ENCODE data around the gene MRFAP1L1. TPM values are rescaled to one million over a fixed set of nuclear protein-coding genes. Genes with fewer than 3 reads are reported as not detected.
A peak's percentile ranks its signal among the peaks of the same experiment; 100 is the strongest.

MRFAP1L1 gene
- total RNA-seq, 1 experiment from 2014 or later, result 92.5 TPM

GRCh38 chr4:6716018-6716911 lies 6.6 kb upstream of the MRFAP1L1 start, which contains the start of gene BLOC1S4:
Gene BLOC1S4, plus strand, starts transcription at chr4:6716174. Its CDS starts 36 bp downstream, at chr4:6716210.
- DNase-seq (ENCODE audit: low read depth), result peak; percentile 95

GRCh38 chr4:6715704-6716017 lies 6.0 kb upstream of the MRFAP1L1 start:
- no peak for DNase-seq (ENCODE audit: low read depth)

GRCh38 chr4:6714954-6715353 lies 5.3 kb upstream of the MRFAP1L1 start:
- DNase-seq (ENCODE audit: low read depth), result no peak

- no peak for DNase-seq (ENCODE audit: low read depth)
Observed at GRCh38 chr4:6710996-6711395, 1.3 kb upstream of the MRFAP1L1 start.

DNA sequence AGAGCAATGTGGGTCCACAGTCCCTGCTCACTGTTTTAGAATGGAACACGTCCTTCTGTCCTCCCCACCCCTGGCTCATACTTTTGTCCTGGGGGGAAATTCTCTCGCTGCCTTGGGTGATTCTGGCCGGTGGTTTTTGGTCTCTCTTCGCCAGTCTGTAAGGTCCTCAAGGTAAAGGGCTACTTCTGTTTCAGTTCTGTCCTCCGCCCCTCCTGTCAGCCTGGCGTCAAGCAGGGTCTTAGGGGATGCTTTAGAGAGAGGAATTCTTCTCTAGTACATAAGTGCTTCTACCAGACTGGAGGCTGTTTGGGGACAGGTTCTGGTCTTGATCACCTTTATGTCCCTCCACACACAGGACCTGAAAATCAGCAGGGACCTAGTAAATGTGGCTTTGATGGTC lies 617 bp upstream of the MRFAP1L1 start:
- DNase-seq (ENCODE audit: low read depth), result no peak

DNA sequence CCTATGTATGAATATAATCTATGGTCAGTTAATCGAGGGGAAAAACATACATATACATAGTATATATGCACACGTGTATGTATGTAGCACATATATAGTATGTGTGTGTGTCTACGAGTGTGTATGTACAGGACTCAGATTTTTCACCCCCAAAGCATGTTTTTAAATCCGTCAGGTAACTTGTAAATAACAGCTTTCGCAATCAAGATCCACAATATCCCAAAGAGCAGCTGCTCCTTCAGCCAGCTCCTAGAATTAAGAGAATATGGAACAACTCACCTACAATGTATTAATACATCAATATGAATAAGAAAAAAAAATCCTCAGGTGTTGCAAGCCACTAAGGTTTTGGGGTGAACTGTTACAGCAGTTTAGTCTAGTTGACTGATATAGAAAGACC lies 3.5 kb downstream of the MRFAP1L1 start:
- no peak for DNase-seq (ENCODE audit: low read depth)

GRCh38 chr4:6705646-6706045 lies 4.0 kb downstream of the MRFAP1L1 start:
- DNase-seq (ENCODE audit: low read depth), result no peak

DNA sequence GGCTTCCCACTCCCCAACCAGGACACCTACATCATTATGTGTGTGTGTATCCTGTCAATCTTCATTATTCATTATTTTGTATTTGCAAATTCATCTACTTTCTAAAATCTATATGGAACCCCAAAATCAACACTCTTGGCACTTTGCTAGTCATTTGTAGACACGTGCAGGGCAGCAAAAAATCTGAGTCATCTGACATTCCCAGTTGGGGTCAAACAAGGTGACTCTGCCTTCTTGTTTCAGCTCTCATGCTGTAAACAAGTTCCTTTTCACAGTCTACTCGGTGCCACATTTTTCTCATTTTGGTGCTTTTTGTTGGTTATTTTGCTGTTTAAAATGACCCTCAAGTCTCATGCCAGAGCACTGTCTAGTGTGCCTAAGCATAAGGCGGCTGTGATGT lies 5.9 kb downstream of the MRFAP1L1 start:
- no peak for DNase-seq (ENCODE audit: low read depth)

DNA sequence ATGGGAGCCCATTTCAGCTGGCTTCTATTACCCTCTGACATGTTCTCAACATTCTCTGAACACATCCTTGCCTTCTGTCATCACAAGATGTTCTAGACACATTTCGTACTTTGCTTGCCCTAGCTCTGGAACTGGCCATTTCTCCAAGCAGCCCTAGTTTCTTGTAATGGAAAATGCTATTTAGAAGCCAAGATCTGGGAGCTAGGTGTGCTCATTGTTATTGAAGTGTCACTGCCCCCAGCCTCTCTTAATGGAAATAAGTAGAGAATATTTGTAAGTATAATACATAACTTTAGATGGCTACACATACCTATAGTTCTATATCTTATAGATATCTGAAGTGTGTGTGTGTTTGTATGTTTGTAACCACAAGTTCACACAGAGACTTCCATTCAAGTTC lies 6.9 kb downstream of the MRFAP1L1 start:
- no peak for DNase-seq (ENCODE audit: low read depth)

GRCh38 chr4:6701371-6701770 lies 8.3 kb downstream of the MRFAP1L1 start:
- peak; percentile 31 for DNase-seq (ENCODE audit: low read depth)

DNA sequence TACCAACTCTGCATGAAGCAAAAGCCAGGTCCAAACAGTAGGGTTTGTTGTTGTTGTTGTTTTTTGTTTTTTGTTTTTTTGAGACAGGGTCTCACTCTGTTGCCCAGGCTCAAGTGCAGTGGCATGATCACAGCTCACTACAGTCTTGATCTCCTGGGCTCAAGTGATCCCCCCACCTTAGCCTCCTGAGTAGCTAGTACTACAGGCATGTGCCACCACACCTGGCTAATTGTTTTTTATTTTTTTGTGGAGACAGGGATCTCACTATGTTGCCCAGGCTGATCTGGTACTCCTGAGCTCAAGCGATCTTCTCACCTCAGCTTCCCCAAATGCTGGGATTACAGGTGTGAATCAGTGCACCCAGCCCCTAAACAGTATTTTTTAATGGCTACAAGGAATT lies 9.8 kb downstream of the MRFAP1L1 start:
- no peak for DNase-seq (ENCODE audit: low read depth)

- no peak for DNase-seq (ENCODE audit: low read depth)
Observed at GRCh38 chr4:6699388-6699787, 10.3 kb downstream of the MRFAP1L1 start.

DNA sequence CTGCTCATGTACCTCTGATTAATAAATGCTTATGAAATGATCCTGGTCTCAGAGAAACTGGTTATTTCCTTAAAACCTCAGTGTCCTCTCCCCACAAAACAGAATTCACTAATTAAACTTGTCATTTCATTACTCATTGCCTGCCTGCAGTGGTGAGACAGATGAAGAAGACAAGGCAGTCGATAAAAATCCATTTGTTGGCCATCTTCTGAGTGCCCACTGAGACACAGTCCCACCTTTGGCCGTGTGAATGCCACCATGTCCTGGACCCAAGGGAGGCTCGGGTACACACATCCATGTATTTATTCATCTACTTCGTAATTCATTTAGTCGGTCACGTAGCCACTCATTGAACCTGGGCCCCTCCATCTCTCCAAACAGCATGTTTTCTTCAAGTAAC lies 12.5 kb downstream of the MRFAP1L1 start:
- DNase-seq (ENCODE audit: low read depth), result no peak

DNA sequence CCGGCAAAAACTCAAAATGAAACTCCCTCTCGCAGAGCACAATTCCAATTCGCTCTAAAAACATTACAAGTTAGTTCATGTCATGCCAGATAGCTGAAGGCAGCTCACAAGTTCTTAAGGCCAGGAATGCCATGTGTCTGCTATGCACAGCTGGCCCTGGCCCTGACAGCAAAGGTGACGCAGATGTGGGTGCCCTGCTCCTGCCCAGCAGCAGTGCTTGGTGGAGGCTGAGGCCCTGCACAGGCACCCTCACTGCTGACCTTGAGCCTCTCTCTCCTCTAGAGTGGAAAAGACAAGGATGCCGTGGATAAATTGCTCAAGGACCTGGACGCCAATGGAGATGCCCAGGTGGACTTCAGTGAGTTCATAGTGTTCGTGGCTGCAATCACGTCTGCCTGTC lies 13.1 kb downstream of the MRFAP1L1 start:
- DNase-seq (ENCODE audit: low read depth), result no peak

DNA sequence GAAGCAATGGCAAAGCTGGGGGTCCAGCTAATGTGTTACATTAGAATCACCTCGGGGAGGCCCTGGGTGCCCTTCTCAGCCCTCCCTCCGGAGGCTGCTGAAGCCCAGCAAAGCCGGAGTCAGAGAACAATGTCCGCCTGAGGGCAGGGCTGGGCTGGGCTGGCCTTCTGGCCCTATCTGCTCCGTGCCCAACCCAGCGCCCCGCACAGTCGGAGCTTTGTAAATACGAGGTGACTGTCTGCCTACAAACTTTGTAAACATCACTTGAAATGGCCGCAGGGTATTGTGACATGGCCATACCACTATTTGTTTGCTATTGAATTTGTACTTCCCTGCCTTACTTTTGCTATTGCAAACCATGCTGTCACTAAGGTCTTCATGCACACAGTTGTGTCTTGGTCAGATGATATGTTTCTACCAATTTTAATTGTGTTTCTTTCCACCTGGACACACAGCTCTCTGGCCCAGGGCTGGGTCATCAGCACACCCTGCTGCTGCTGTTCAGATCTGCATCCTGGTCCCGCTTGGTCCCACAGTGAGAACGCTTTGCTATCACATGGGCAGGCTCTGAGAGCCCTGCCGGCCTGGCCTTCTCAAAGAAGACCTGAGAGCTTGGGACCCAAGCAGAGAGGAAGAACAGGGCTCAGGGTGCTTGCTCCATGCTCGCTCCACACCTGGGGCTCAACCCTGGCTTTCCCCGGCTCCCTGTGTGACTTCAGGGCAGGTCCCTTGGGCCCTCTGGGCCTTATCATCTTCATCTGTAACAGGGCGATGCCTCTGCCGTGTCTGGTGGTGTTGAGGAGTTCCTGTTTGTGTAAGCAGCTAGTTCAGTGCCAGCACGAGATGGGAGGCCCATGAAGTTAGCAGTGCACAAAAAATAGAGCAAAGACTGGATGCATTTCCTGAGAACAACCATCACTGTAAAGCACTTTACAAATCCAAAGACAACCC lies 13.7 kb downstream of the MRFAP1L1 start:
- no peak for DNase-seq (ENCODE audit: low read depth)

GRCh38 chr4:6694177-6694901 lies 15.3 kb downstream of the MRFAP1L1 start:
- DNase-seq (ENCODE audit: low read depth), result no peak

DNA sequence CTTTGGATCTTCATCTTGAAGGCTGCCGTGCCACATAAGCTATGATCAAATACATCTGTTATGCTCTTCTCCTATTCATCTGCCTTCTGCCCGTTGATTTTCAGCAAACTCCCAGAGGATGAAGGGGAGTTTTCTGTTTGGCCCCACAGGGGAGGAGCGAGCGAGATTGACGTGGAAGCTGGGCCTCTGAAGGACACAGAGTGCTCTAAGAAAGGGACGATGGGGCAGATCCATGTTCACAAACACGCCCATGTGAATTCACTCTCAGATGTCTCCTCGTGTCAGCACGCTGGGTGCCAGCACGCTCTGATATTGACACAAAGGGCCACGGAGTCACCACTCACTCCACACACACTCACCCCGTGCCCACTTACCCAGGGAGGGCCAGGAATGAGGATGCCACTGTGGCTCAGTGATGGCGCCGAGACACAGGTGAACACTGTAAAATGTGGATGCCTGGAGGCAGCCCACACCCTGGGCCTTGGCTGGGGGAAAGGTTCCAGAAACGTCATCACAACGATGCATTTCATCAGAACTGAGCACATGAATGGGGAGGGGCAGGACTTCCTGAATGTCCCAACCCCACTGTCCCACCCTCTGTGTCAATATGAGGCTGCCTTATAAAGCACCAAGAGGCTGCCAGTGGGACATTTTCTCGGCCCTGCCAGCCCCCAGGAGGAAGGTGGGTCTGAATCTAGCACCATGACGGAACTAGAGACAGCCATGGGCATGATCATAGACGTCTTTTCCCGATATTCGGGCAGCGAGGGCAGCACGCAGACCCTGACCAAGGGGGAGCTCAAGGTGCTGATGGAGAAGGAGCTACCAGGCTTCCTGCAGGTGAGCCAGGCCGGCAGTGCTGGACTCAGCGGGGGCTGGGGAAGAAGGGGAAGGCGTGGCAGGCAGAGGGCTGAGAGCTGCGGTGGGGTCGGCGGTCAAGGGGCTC lies 16.2 kb downstream of the MRFAP1L1 start, which contains the start of gene S100P:
Gene S100P, plus strand, starts transcription at position 648 of the 946 bp plus-strand sequence. Its CDS starts 55 bp downstream, at position 703.
- DNase-seq (ENCODE audit: low read depth), result no peak

- no peak for DNase-seq (ENCODE audit: low read depth)
Observed at GRCh38 chr4:6692806-6693205, 16.9 kb downstream of the MRFAP1L1 start.

- DNase-seq (ENCODE audit: low read depth), result no peak
Observed at GRCh38 chr4:6692379-6692778, 17.3 kb downstream of the MRFAP1L1 start.

GRCh38 chr4:6689506-6689960 lies 20.1 kb downstream of the MRFAP1L1 start:
- no peak for DNase-seq (ENCODE audit: low read depth)
